GM19372 (cell line): ENCODE data around the gene FAM210B.
"Not testable (repeated sequence)": the region's sequence is repeated elsewhere in the genome, so short reads cannot be mapped to it uniquely, and the experiment has no call there.

Source experiments
- ATAC-seq: cut with Tn5 transposase; IDR thresholded peaks from one replicate; pipeline ENCODE4 v1.9.1; 2021; ENCODE audit warnings: mild to moderate bottlenecking, low read depth, moderate library complexity; ENCODE audit not compliant: unreplicated experiment

Gene FAM210B

GRCh38 chr20:56391596-56392131, 32.9 kb downstream of the FAM210B start:
- ATAC-seq = peak; percentile 36

GRCh38 chr20:56392132-56392880, 33.5 kb downstream of the FAM210B start, which contains the start of the genes AURKA and CSTF1:
TSS of gene AURKA (minus strand) at chr20:56392215. CDS start at chr20:56388197, 4,018 bp downstream.
TSS of gene CSTF1 (plus strand) at chr20:56392645. CDS start at chr20:56395553, 2,908 bp downstream.
- ATAC-seq = peak; percentile 86

GRCh38 chr20:56392881-56393482, 34.2 kb downstream of the FAM210B start:
- ATAC-seq = no peak

- no peak for ATAC-seq
Observed at GRCh38 chr20:56393653-56394052, 34.9 kb downstream of the FAM210B start.

GRCh38 chr20:56395166-56395565, 36.4 kb downstream of the FAM210B start:
- no peak for ATAC-seq

GRCh38 chr20:56400001-56400640, 41.3 kb downstream of the FAM210B start:
- no peak for ATAC-seq

GRCh38 chr20:56403465-56403864, 44.7 kb downstream of the FAM210B start:
- ATAC-seq = no peak

- ATAC-seq = not testable (repeated sequence)
Observed at GRCh38 chr20:56405356-56405755, 46.6 kb downstream of the FAM210B start.

- no peak for ATAC-seq
Observed at GRCh38 chr20:56406910-56407309, 48.1 kb downstream of the FAM210B start.

GRCh38 chr20:56409521-56409920, 50.7 kb downstream of the FAM210B start:
- no peak for ATAC-seq

- ATAC-seq = no peak
Observed at GRCh38 chr20:56409956-56410355, 51.2 kb downstream of the FAM210B start.

GRCh38 chr20:56411287-56411686, 52.5 kb downstream of the FAM210B start:
- not testable (repeated sequence) for ATAC-seq

GRCh38 chr20:56411759-56412472, 53.1 kb downstream of the FAM210B start, which contains the start of gene CASS4:
TSS of gene CASS4 (plus strand) at chr20:56412260. CDS start at chr20:56412459, 199 bp downstream.
- peak; percentile 82 for ATAC-seq

- ATAC-seq = no peak
Observed at GRCh38 chr20:56412473-56412790, 53.7 kb downstream of the FAM210B start.

GRCh38 chr20:56412949-56413348, 54.2 kb downstream of the FAM210B start:
- no peak for ATAC-seq

GRCh38 chr20:56414842-56415765, 56.3 kb downstream of the FAM210B start:
- no peak for ATAC-seq

- no peak for ATAC-seq
Observed at GRCh38 chr20:56417402-56417801, 58.6 kb downstream of the FAM210B start.

GRCh38 chr20:56417911-56418310, 59.1 kb downstream of the FAM210B start:
- ATAC-seq = no peak
